DMS53 treated with DMSO at 0.1 percent for 48 hours (cell line): ENCODE data around the gene MPLKIP.
A peak's percentile ranks its signal among the peaks of the same experiment; 100 is the strongest.
"Not testable (repeated sequence)": the region's sequence is repeated elsewhere in the genome, so short reads cannot be mapped to it uniquely, and the experiment has no call there.

ENCODE experiments used
- DNase-seq: peaks from one replicate; lab custom pipeline; 2025; ENCODE audit not compliant: unreplicated experiment; lab: John Stamatoyannopoulos, UW

MPLKIP gene

GRCh38 chr7:40133561-40134427, 628 bp downstream of the MPLKIP start:
- peak; percentile 47 for DNase-seq

- DNase-seq, result no peak
These were observed 11.5 kb downstream of the MPLKIP start for GRCh38 chr7:40122940-40123254.

GRCh38 chr7:40122100-40122939, 12.1 kb downstream of the MPLKIP start:
- DNase-seq, result not testable (repeated sequence)

DNA sequence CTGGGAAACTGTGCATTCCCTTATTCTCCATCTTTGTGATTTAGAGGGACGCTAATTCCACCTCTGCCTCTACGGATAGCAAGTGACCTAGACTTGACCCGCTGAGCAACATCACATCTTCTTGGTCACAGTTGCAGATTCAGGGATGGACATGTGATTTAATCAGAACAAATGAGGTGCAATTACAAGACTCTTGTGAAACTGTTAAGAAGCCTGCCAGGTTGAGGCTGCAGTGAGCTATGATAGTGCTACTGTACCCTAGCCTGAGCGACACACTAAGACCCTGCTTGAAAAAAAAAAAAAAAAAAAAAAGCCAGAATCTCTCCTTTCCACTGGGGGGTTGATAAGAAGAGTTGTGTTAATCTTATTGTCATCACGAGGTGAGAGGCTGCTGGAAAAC, 14.4 kb downstream of the MPLKIP start:
- DNase-seq, result no peak

DNA sequence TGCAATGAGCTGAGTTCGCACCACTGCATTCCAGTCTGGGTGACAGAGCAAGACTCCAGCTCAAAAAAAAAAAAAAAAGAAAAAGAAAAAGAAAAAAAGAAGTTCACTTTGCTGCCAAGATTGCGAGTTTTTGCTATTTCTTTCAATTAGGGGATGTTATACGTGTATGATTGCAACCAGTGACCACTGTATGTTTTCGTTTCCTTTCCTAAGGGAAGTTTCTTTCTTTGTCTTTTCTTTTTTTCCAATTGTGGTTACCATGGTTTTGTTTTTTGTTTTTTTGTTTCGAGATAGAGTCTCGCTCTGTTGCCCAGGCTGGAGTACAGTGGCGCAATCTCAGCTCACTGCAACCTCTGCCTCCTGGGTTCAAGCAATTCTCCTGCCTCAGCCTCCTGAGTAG, 16.2 kb downstream of the MPLKIP start:
- DNase-seq, result not testable (repeated sequence)

- not testable (repeated sequence) for DNase-seq
These were observed 17.2 kb downstream of the MPLKIP start for GRCh38 chr7:40117199-40117598.

DNA sequence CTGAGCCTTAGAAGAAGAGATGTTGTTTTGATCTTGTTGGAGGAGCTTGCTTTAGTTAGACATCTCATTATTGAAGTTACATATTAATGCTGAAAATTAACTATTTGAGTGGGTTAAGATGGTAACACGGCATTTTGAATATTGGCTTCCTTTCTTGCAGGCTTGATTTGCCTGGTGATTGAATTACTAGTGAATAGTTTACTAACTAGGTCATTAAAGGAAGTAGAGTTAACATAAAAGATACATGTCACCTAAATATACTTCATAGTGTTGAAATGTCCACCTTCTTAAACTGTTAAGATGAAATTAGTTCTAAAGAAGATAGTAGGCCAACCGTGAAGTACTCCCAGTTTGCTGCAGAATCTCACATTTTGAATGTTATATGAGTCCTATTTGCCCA, 18.5 kb downstream of the MPLKIP start:
- no peak for DNase-seq

GRCh38 chr7:40105879-40106473, 28.4 kb downstream of the MPLKIP start:
- no peak for DNase-seq

DNA sequence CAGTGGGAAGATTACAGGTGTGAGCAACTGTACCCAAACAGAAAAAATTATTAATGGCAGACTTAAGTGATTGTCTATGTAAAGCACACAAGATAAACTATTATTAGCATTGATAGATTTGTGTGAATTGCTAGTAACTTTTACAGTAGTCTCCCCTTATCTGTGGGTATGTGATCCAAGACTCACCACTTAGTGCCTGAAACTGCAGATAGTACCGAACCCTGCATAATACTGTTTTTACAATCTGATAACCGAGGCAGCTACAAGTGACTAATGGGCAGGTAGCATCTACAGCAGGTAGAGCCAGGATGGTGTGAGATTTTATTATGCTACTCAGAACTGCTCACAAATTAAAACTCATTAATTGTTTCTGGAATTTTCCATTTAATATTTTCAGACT, 31.5 kb downstream of the MPLKIP start:
- DNase-seq, result no peak

DNA sequence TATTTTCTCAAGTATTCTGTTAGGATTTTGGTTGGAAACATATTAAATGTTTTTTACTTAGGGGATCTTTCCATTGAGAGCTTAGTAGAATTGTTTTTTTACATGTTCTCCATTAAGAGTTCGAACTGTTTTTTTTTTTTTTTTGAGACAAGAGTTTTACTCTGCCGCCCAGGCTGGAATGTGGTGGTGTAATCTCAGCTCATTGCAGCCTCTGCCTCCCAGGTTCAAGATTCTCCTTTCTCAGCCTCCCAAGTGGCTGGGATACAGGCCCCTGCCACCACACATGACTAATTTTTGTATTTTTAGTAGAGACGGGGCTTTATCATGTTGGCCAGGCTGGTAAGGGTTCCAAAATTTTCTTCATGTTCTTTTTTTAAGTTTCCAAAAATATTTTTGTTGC, 33.2 kb downstream of the MPLKIP start:
- no peak for DNase-seq

DNA sequence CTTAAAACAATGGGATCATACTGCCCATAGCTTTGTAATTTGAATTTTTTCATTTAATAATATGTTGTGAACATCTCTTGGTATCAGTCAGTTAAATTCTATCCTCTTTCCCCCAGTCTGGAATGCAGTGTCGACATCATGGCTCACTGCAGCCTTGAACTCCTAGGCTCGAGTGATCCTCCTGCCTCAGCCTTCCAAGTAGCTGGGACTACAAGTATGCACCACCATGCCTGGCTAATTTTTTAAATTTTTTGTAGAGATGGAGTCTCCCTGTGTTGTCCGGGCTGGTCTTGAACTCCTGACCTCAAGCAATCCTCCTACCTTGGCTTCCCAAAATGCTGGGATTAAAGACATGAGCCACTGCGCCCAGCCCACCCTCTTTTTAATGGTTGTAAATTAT, 34.6 kb downstream of the MPLKIP start:
- DNase-seq, result no peak

- DNase-seq, result no peak
These were observed 35.6 kb downstream of the MPLKIP start for GRCh38 chr7:40098810-40099209.

DNA sequence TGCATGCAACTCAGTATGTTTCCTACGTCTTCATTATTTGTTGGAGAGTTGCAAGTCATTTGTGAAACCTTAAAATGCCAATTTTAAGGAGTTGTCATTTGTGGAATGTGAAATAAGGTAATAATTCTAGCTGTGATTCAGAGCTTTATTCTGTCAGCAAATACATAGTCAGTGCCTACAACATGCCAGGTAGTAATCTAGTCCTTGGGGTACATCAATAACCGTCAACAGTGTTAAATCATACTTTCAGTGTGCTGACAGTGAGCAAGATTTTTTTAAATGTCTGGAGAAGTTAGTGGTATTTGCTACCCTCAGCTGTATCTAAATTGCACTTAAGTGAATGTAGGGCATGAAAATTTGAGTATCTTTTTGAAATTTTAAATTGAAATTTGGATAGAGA, 36.7 kb downstream of the MPLKIP start:
- no peak for DNase-seq

DNA sequence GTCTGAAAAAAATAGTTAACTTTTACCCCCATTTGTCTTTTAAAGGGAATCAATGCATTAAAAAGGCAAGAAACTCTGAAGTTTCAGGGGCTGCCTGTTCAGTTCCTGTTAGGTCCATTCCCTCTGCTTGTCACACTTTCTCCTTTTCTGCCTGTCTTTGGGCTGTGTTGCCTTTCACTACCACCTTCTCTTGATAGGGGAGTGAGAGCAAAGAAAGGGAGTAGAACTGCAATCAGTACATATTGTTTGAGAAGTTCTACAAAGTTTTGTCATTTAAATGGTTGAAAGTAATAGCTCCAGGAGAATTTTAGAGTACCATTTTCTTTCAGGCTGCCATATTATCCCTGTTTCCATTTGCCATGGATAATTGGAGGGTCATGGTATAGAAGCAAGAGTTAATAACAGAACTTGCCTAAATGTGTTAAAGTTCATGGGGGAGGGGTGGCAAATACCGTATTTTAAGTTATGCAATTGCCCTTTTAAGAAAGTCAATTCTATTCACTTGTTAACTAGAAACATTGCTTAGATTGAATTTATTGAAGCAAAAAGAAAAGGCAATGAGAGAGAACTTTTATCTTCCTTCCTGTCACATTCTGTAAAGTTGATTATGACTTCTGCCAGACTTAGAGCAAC, 38.6 kb downstream of the MPLKIP start:
- DNase-seq, result no peak

- no peak for DNase-seq
These were observed 39.2 kb downstream of the MPLKIP start for GRCh38 chr7:40095230-40095629.

DNA sequence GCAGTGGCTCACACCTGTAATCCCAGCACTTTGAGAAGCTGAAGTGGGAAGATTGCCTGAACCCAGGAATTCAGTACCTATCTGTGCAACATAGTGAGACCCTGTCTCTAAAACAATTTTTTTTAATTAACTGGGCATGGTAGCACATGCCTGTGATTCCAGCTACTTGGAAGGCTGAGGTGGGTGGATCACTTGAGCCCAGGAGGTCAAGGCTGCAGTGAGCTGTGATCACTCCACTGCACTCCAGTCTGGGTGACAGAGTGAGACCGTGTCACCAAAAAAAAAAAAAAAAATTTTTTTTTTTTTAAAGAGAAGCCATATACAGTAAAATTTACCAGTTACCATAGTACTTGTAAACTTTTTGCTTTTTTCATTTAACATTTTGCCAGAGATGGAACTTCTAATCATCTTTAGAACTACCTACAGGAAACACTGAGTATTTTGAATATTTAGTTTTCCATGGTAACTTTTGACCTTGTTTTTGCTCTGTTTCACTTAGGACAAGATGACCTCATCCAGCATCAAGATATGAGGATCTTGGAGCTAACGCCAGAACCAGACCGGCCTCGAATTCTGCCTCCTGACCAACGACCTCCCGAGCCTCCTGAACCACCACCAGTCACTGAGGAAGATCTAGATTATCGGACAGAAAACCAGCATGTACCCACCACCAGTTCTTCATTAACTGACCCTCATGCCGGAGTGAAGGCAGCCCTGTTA, 40.6 kb downstream of the MPLKIP start:
- DNase-seq, result no peak

- no peak for DNase-seq
These were observed 42.2 kb downstream of the MPLKIP start for GRCh38 chr7:40092182-40092581.

DNA sequence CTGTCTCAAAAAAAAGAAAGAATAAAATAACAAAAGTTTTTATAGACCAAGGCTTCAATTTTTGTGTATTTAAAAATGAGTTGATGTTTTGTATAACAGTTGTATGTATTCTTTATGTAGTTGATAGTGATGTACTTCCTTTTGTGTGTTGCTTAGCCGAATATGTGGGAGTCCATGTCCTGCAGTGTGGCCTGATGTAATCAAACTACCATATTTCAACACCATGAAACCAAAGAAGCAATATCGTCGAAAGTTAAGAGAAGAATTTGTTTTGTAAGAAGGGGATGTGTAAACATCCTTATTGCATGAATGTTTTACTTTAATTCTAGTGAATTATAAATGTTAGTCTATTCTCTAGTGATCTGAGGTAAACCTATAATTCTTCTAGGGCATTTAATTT, 56.6 kb downstream of the MPLKIP start:
- DNase-seq, result no peak
